Neural progenitor cell (in vitro differentiated cells): ENCODE measurements around the gene NKAIN4. TPM values are rescaled to one million over a fixed set of nuclear protein-coding genes. Genes with fewer than 3 reads are reported as not detected.

ENCODE experiments used
- DNase-seq: peaks from one replicate; pipeline ENCODE4 v3.0.0-alpha.2; 2016; ENCODE audit warnings: low spot score
- H2AFZ ChIP-seq: fragments of 200-600 bp; sonication (generic); replicated peaks from 2 replicates; pipeline ENCODE4 v1.6.1; 2016; ENCODE audit warnings: antibody characterized with exemption
- H3F3A ChIP-seq: fragments of 200-600 bp; sonication (generic); 2 replicates; pipeline ENCODE4 v1.6.1; 2016; ENCODE audit warnings: antibody characterized with exemption, low read depth
- H3K27ac ChIP-seq: fragments of 200-600 bp; sonication (generic); 2 replicates; pipeline ENCODE4 v1.5.1; 2016; ENCODE audit warnings: mild to moderate bottlenecking
- H3K27me3 ChIP-seq: fragments of 200-600 bp; sonication (generic); 2 replicates; pipeline ENCODE4 v1.6.1; 2016; ENCODE audit warnings: mild to moderate bottlenecking, moderate library complexity
- H3K36me3 ChIP-seq: fragments of 200-600 bp; sonication (generic); 2 replicates; pipeline ENCODE4 v1.5.1; 2016
- H3K4me1 ChIP-seq: fragments of 200-600 bp; sonication (generic); 2 replicates; pipeline ENCODE4 v1.6.1; 2016; ENCODE audit warnings: mixed run types
- H3K4me2 ChIP-seq: fragments of 200-600 bp; sonication (generic); 2 replicates; pipeline ENCODE4 v1.6.1; 2016
- H3K4me3 ChIP-seq: fragments of 200-600 bp; sonication (generic); 2 replicates; pipeline ENCODE4 v1.5.1; 2016
- H3K79me2 ChIP-seq: fragments of 200-600 bp; sonication (generic); 2 replicates; pipeline ENCODE4 v1.6.1; 2016; ENCODE audit warnings: low read depth
- H3K9ac ChIP-seq: fragments of 200-600 bp; sonication (generic); 2 replicates; pipeline ENCODE4 v1.6.1; 2016
- H3K9me3 ChIP-seq: fragments of 200-600 bp; sonication (generic); 2 replicates; pipeline ENCODE4 v1.5.1; 2016; ENCODE audit warnings: low read depth
- H4K20me1 ChIP-seq: fragments of 200-600 bp; sonication (generic); 2 replicates; pipeline ENCODE4 v1.6.1; 2016; ENCODE audit warnings: low read depth
- H3K27ac Mint-ChIP-seq: 3 replicates; pipeline ENCODE4 v1.8.0; 2021; ENCODE audit warnings: mixed read lengths
- H3K27me3 Mint-ChIP-seq: 2 replicates; pipeline ENCODE4 v1.8.0; 2022; ENCODE audit warnings: low read depth, mild to moderate bottlenecking, inconsistent platforms, moderate library complexity, mixed read lengths; ENCODE audit not compliant: insufficient read depth
- H3K36me3 Mint-ChIP-seq: 3 replicates; pipeline ENCODE4 v1.8.0; 2021; ENCODE audit warnings: mixed read lengths
- H3K4me1 Mint-ChIP-seq: 3 replicates; pipeline ENCODE4 v1.8.0; 2021; ENCODE audit warnings: mixed read lengths
- H3K4me3 Mint-ChIP-seq: 3 replicates; pipeline ENCODE4 v1.8.0; 2021; ENCODE audit warnings: mild to moderate bottlenecking, moderate library complexity, mixed read lengths
- H3K9me3 Mint-ChIP-seq: 3 replicates; pipeline ENCODE4 v1.8.0; 2020; ENCODE audit warnings: mixed read lengths
- EZH2 ChIP-seq: fragments of 200-600 bp; sonication (generic); IDR thresholded peaks from 2 replicates; pipeline ENCODE4 v1.6.1; 2017; ENCODE audit warnings: antibody characterized with exemption, mild to moderate bottlenecking, moderate library complexity
- EZH2phosphoT487 ChIP-seq: fragments of 200-600 bp; sonication (generic); IDR thresholded peaks from 2 replicates; pipeline ENCODE4 v1.6.1; 2017; ENCODE audit warnings: antibody characterized with exemption
- total RNA-seq: library from RNA; depleted of rRNA; stranded (reverse); fragments of >200 nt; gene quantifications from 2 replicates; pipeline ENCODE4 v1.2.3, GENCODE V29; 2015; ENCODE audit warnings: low replicate concordance
- TF ChIP-seq, protein P1 (sequence below): fragments of 200-600 bp; sonication (generic); IDR thresholded peaks from 2 replicates; pipeline ENCODE4 v1.5.1; 2017; ENCODE audit warnings: antibody characterized with exemption, mild to moderate bottlenecking

The NKAIN4 gene
- total RNA-seq, 1 donor from 2014 or later, result 9.7 TPM

GRCh38 chr20:63220696-63221399 is 33.4 kb downstream of the NKAIN4 start:
- no peak overlapping the region for H2AFZ ChIP-seq
- no peaks in the 10 kb centered on the region for H3K9me3 Mint-ChIP-seq
- H3K9ac ChIP-seq, result no peak overlapping the region
- H3K79me2 ChIP-seq, result no peaks in the 10 kb centered on the region
- no peaks in the 10 kb centered on the region for H3K9me3 ChIP-seq
- H3K4me1 ChIP-seq, result peaks cover 19% of the 10 kb centered on the region
- H3K36me3 Mint-ChIP-seq, result no peaks in the 10 kb centered on the region
- H3K27ac ChIP-seq, result no peak overlapping the region
- H3K4me3 ChIP-seq, result no peak overlapping the region
- H3K4me2 ChIP-seq, result no peak overlapping the region
- H3K27me3 Mint-ChIP-seq, result peaks cover 25% of the 10 kb centered on the region
- H4K20me1 ChIP-seq, result no peaks in the 10 kb centered on the region
- H3F3A ChIP-seq, result peaks cover 17% of the 10 kb centered on the region
- DNase-seq, result no peak
- H3K27me3 ChIP-seq, result peaks cover 7% of the 10 kb centered on the region
- H3K4me1 Mint-ChIP-seq, result peaks cover 33% of the 10 kb centered on the region
- H3K36me3 ChIP-seq, result no peaks in the 10 kb centered on the region
- H3K4me3 Mint-ChIP-seq, result no peak overlapping the region
- TF ChIP-seq, protein P1, sequence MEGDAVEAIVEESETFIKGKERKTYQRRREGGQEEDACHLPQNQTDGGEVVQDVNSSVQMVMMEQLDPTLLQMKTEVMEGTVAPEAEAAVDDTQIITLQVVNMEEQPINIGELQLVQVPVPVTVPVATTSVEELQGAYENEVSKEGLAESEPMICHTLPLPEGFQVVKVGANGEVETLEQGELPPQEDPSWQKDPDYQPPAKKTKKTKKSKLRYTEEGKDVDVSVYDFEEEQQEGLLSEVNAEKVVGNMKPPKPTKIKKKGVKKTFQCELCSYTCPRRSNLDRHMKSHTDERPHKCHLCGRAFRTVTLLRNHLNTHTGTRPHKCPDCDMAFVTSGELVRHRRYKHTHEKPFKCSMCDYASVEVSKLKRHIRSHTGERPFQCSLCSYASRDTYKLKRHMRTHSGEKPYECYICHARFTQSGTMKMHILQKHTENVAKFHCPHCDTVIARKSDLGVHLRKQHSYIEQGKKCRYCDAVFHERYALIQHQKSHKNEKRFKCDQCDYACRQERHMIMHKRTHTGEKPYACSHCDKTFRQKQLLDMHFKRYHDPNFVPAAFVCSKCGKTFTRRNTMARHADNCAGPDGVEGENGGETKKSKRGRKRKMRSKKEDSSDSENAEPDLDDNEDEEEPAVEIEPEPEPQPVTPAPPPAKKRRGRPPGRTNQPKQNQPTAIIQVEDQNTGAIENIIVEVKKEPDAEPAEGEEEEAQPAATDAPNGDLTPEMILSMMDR, result no peak
- TF ChIP-seq EZH2phosphoT487, result no peak
- no peak for TF ChIP-seq EZH2
- H3K27ac Mint-ChIP-seq, result peak overlapping the region; percentile 50

GRCh38 chr20:63219866-63220521 is 34.3 kb downstream of the NKAIN4 start:
- Histone ChIP-seq H3K9ac (no peak overlapping the region), H2AFZ (no peak overlapping the region), H3K9me3 (no peaks in the 10 kb centered on the region), H3K79me2 (peaks cover 7% of the 10 kb centered on the region), H3K4me3 (no peak overlapping the region), H4K20me1 (peaks cover 5% of the 10 kb centered on the region), H3K4me2 (no peak overlapping the region), H3K4me1 (peaks cover 20% of the 10 kb centered on the region), H3K27ac (no peak overlapping the region), H3K36me3 (no peaks in the 10 kb centered on the region), H3F3A (peaks cover 15% of the 10 kb centered on the region), H3K27me3 (peaks cover 7% of the 10 kb centered on the region)
- H3K27me3 Mint-ChIP-seq, result peaks cover 25% of the 10 kb centered on the region
- H3K4me1 Mint-ChIP-seq, result peaks cover 32% of the 10 kb centered on the region
- TF ChIP-seq EZH2 (no peak), EZH2phosphoT487 (no peak)
- TF ChIP-seq, protein P1, result no peak
- H3K9me3 Mint-ChIP-seq, result no peaks in the 10 kb centered on the region
- no peak for DNase-seq
- peak overlapping the region; percentile 50 for H3K27ac Mint-ChIP-seq
- H3K36me3 Mint-ChIP-seq, result peaks cover 2% of the 10 kb centered on the region
- H3K4me3 Mint-ChIP-seq, result no peak overlapping the region

GRCh38 chr20:63219447-63219821 is 34.8 kb downstream of the NKAIN4 start:
- Histone ChIP-seq H3K9ac (no peak overlapping the region), H3K4me3 (no peak overlapping the region), H3K27me3 (peaks cover 7% of the 10 kb centered on the region), H3K27ac (no peak overlapping the region), H3F3A (peaks cover 10% of the 10 kb centered on the region), H3K9me3 (no peaks in the 10 kb centered on the region), H3K36me3 (no peaks in the 10 kb centered on the region), H3K4me2 (no peak overlapping the region), H2AFZ (no peak overlapping the region), H3K79me2 (peaks cover 13% of the 10 kb centered on the region), H4K20me1 (peaks cover 11% of the 10 kb centered on the region), H3K4me1 (peaks cover 16% of the 10 kb centered on the region)
- TF ChIP-seq EZH2phosphoT487, result no peak
- TF ChIP-seq, protein P1, result no peak
- TF ChIP-seq EZH2, result no peak
- no peak for DNase-seq
- Mint-ChIP-seq H3K36me3 (peaks cover 5% of the 10 kb centered on the region), H3K4me1 (peaks cover 33% of the 10 kb centered on the region), H3K27me3 (peaks cover 23% of the 10 kb centered on the region), H3K27ac (peak overlapping the region; percentile 46), H3K4me3 (no peak overlapping the region), H3K9me3 (no peaks in the 10 kb centered on the region)
